Liver (tissue), 9 donors: ENCODE data around the gene RNH1. TPM values are rescaled to one million over a fixed set of nuclear protein-coding genes. Genes with fewer than 3 reads are reported as not detected.

Source experiments
- DNase-seq: peaks from one replicate; pipeline ENCODE4 v3.0.0-alpha.2; 2017; ENCODE audit warnings: low spot score
- H3K27ac ChIP-seq, 2 donors: one replicate each; pipeline ENCODE4 v1.7.0; 2013; ENCODE audit warnings: inconsistent platforms in 2 of 2, low read length in 2 of 2, control low read depth in 1 of 2, low read depth in 1 of 2, mild to moderate bottlenecking in 1 of 2
- H3K27me3 ChIP-seq, 4 donors: one replicate each; pipeline versions ENCODE4 v1.6.1 to v1.7.0; 2013; ENCODE audit warnings: low read length in 3 of 4, inconsistent platforms in 1 of 4, mild to moderate bottlenecking in 1 of 4, moderate library complexity in 1 of 4; ENCODE audit not compliant: control insufficient read depth in 4 of 4, insufficient read depth in 4 of 4
- H3K36me3 ChIP-seq, 4 donors: one replicate each; pipeline versions ENCODE4 v1.6.1 to v1.7.0; 2013; ENCODE audit warnings: low read length in 3 of 4, mild to moderate bottlenecking in 3 of 4, low read depth in 1 of 4, moderate library complexity in 1 of 4; ENCODE audit not compliant: control insufficient read depth in 4 of 4, insufficient read depth in 3 of 4
- H3K4me1 ChIP-seq, 4 donors: one replicate each; pipeline versions ENCODE4 v1.6.1 to v1.7.0; 2013; ENCODE audit warnings: low read length in 3 of 4, mild to moderate bottlenecking in 3 of 4, moderate library complexity in 1 of 4; ENCODE audit not compliant: control insufficient read depth in 4 of 4, insufficient read depth in 4 of 4
- H3K4me3 ChIP-seq, 3 donors: one replicate each; pipeline versions ENCODE4 v1.6.1 to v1.7.0; 2013; ENCODE audit warnings: low read length in 3 of 3, control low read depth in 1 of 3, low read depth in 1 of 3, mild to moderate bottlenecking in 1 of 3
- H3K9ac ChIP-seq, 2 donors: one replicate each; pipeline ENCODE4 v1.7.0; 2013; ENCODE audit warnings: low read length in 2 of 2, mild to moderate bottlenecking in 2 of 2, moderate library complexity in 2 of 2, control low read depth in 1 of 2, low read depth in 1 of 2
- H3K9me3 ChIP-seq, 4 donors: one replicate each; pipeline versions ENCODE4 v1.6.1 to v1.7.0; 2013; ENCODE audit warnings: low read length in 3 of 4; ENCODE audit not compliant: control insufficient read depth in 4 of 4
- ATF3 ChIP-seq: IDR thresholded peaks from 2 replicates; pipeline ENCODE4 v1.6.1; 2016; ENCODE audit warnings: antibody characterized with exemption
- CTCF ChIP-seq: fragments of 150-350 bp; IDR thresholded peaks from 2 replicates; pipeline ENCODE4 v1.5.1; 2017; ENCODE audit warnings: improper control_type of control experiment, low read depth, low read length; ENCODE audit not compliant: missing input control
- EGR1 ChIP-seq, 2 donors: IDR thresholded peaks; 2 replicates each; pipeline ENCODE4 v1.6.1; 2016 to 2018; ENCODE audit warnings: antibody characterized with exemption in 2 of 2, low read depth in 2 of 2
- FOXA1 ChIP-seq: IDR thresholded peaks from 2 replicates; pipeline ENCODE4 v1.6.1; 2016; ENCODE audit warnings: antibody characterized with exemption
- FOXA2 ChIP-seq: IDR thresholded peaks from 2 replicates; pipeline ENCODE4 v1.6.1; 2016; ENCODE audit warnings: antibody characterized with exemption
- GABPA ChIP-seq, 2 donors: IDR thresholded peaks in 1 of 2; conservative IDR thresholded peaks in 1 of 2; 2 replicates each; pipeline ENCODE4 v1.6.1; 2016; ENCODE audit warnings: antibody characterized with exemption in 2 of 2, mild to moderate bottlenecking in 1 of 2, moderate library complexity in 1 of 2
- HNF4A ChIP-seq, 2 donors: conservative IDR thresholded peaks; 2 replicates each; pipeline ENCODE4 v1.6.1; 2016; ENCODE audit warnings: antibody characterized with exemption in 2 of 2, mild to moderate bottlenecking in 2 of 2
- HNF4G ChIP-seq: IDR thresholded peaks from 2 replicates; pipeline ENCODE4 v1.6.1; 2016; ENCODE audit warnings: antibody characterized with exemption
- JUND ChIP-seq, 2 donors: IDR thresholded peaks; 2 replicates each; pipeline ENCODE4 v1.6.1; 2016; ENCODE audit warnings: antibody characterized with exemption in 2 of 2
- MAX ChIP-seq: IDR thresholded peaks from 2 replicates; pipeline ENCODE4 v1.6.1; 2016; ENCODE audit warnings: antibody characterized with exemption
- NR2F2 ChIP-seq: IDR thresholded peaks from 2 replicates; pipeline ENCODE4 v1.6.1; 2016; ENCODE audit warnings: antibody characterized with exemption
- RAD21 ChIP-seq, 2 donors: IDR thresholded peaks; 2 replicates each; pipeline ENCODE4 v1.6.1; 2016; ENCODE audit warnings: antibody characterized with exemption in 2 of 2, mild to moderate bottlenecking in 2 of 2
- REST ChIP-seq: IDR thresholded peaks from 2 replicates; pipeline ENCODE4 v1.6.1; 2016; ENCODE audit warnings: antibody characterized with exemption, mild to moderate bottlenecking
- RXRA ChIP-seq, 2 donors: IDR thresholded peaks; 2 replicates each; pipeline ENCODE4 v1.6.1; 2017 to 2018; ENCODE audit warnings: antibody characterized with exemption in 2 of 2, mild to moderate bottlenecking in 1 of 2
- SP1 ChIP-seq: IDR thresholded peaks from 2 replicates; pipeline ENCODE4 v1.6.1; 2018; ENCODE audit warnings: antibody characterized with exemption, mild to moderate bottlenecking
- TAF1 ChIP-seq: conservative IDR thresholded peaks from 2 replicates; pipeline ENCODE4 v1.6.1; 2016; ENCODE audit warnings: antibody characterized with exemption, mild to moderate bottlenecking
- YY1 ChIP-seq: IDR thresholded peaks from 2 replicates; pipeline ENCODE4 v1.6.1; 2016; ENCODE audit warnings: antibody characterized with exemption, mild to moderate bottlenecking
- ZBTB33 ChIP-seq: IDR thresholded peaks from 2 replicates; pipeline ENCODE4 v1.6.1; 2016; ENCODE audit warnings: antibody characterized with exemption
- WGBS: extraction: QIAGEN DNeasy Blood & Tissue Kit; methylation state at CpG from one replicate; pipeline ENCODE4 v1.1.7; 2013; 5-methylcytosine and 5-hydroxymethylcytosine counted together
- polyA plus RNA-seq, 2 donors: library from polyadenylated mRNA; stranded (reverse) in 1 of 2; unstranded in 1 of 2; fragments of 200-250 nt in 1 of 2; fragments of >200 nt in 1 of 2; fragmentation: Nextera tagmentation in 1 of 2; extraction: Ambion mirVana in 1 of 2; gene quantifications; one replicate each; pipeline versions ENCODE4 v1.2.1 to v1.2.3, GENCODE V29; 2013 to 2015
- total RNA-seq, 2 donors: library from RNA; depleted of rRNA; stranded (reverse); fragments of >200 nt; gene quantifications; one replicate each; pipeline ENCODE4 v1.2.3, GENCODE V29; 2014
- donor health status: healthy.
- donor health status: healthy.
- donor health status: healthy.
- donor health status: healthy.
- donor health status: healthy.

Gene RNH1
- total and polyA plus RNA-seq, 4 donors, result 68.5 to 99.1 (median 76.8) TPM

- Histone ChIP-seq H3K27me3 (no peaks in the 10 kb centered on the region), H3K27ac (no peak overlapping the region), H3K4me3 (no peak overlapping the region), H3K9ac (no peak overlapping the region), H3K36me3 (peaks cover 0 to 11% (median 5%) of the 10 kb centered on the region in 4 donors), H3K4me1 (peaks cover 0 to 5% (median 1%) of the 10 kb centered on the region in 4 donors), H3K9me3 (no peaks in the 10 kb centered on the region)
- DNase-seq, result no peak
- WGBS, result 90% methylated on average over 10 of the region's 10 CpGs
- TF ChIP-seq REST (no peak), MAX (no peak), FOXA1 (no peak), HNF4G (no peak), TAF1 (no peak), YY1 (no peak), ATF3 (no peak), HNF4A (conservative IDR thresholded peaks at IDR 0.05) (no peak), ZBTB33 (no peak), SP1 (no peak), FOXA2 (no peak), JUND (IDR thresholded peaks at IDR 0.05) (no peak), RAD21 (IDR thresholded peaks at IDR 0.05) (no peak), CTCF (no peak), NR2F2 (no peak), GABPA (IDR thresholded peaks at IDR 0.05 in 1 of 2, conservative IDR thresholded peaks at IDR 0.05 in 1 of 2) (no peak), RXRA (IDR thresholded peaks at IDR 0.05) (no peak), EGR1 (IDR thresholded peaks at IDR 0.05; ENCODE audit: low read depth in 2 of 2) (no peak)
Observed at GRCh38 chr11:514606-515005, 7.6 kb upstream of the RNH1 start.
